ENCODE measurements around the gene ZNF846. TPM values are rescaled to one million over a fixed set of nuclear protein-coding genes. Genes with fewer than 3 reads are reported as not detected.
"Not testable (repeated sequence)": the region's sequence is repeated elsewhere in the genome, so short reads cannot be mapped to it uniquely, and the experiment has no call there.

The ZNF846 gene
- total RNA-seq, 1 experiment from 2014 or later: 3.9 TPM

- intact Hi-C loops (cut with micrococcal nuclease; ENCODE audit: unreplicated experiment): no loop called here
- Histone ChIP-seq H3K4me1 (ENCODE audit: insufficient read depth, low read length, poor library complexity, severe bottlenecking) (peaks cover 13% of the 10 kb centered on the region), H3K4me3 (ENCODE audit: low read depth, low read length, poor library complexity, severe bottlenecking) (no peak overlapping the region), H3K36me3 (ENCODE audit: insufficient read depth, low read length, poor library complexity, severe bottlenecking) (no peaks in the 10 kb centered on the region), H3K27ac (ENCODE audit: low read depth, low read length, poor library complexity, severe bottlenecking) (peak overlapping the region; percentile 26), H3K9me3 (ENCODE audit: low read depth, low read length, poor library complexity, severe bottlenecking) (peaks cover 13% of the 10 kb centered on the region), H3K27me3 (replicated peaks; ENCODE audit: insufficient read depth, low read depth, low read length, poor library complexity) (no peaks in the 10 kb centered on the region)
- DNase-seq (ENCODE audit: low spot score): peak; percentile 80
- CTCF ChIA-PET: no interaction called here
- TF ChIP-seq EZH2 (IDR thresholded peaks at IDR 0.05; ENCODE audit: borderline replicate concordance, low read depth, low read length, poor library complexity, severe bottlenecking) (no peak), CTCF (conservative IDR thresholded peaks at IDR 0.05; ENCODE audit: low read depth, low read length) (no peak)
- POLR2A ChIA-PET (ENCODE audit: low non-redundant PET): no interaction called here
- no TSS peak for BruUV-seq (replicated peaks)
These were observed 40.9 kb downstream of the ZNF846 start for GRCh38 chr19:9727644-9728043.

- POLR2A ChIA-PET (ENCODE audit: low non-redundant PET); H3K27me3 ChIP-seq (replicated peaks; ENCODE audit: insufficient read depth, low read depth, low read length, poor library complexity); BruUV-seq (replicated peaks); H3K27ac ChIP-seq (ENCODE audit: low read depth, low read length, poor library complexity, severe bottlenecking); CTCF ChIA-PET; H3K4me3 ChIP-seq (ENCODE audit: low read depth, low read length, poor library complexity, severe bottlenecking); H3K36me3 ChIP-seq (ENCODE audit: insufficient read depth, low read length, poor library complexity, severe bottlenecking); intact Hi-C loops (cut with micrococcal nuclease; ENCODE audit: unreplicated experiment); DNase-seq (ENCODE audit: low spot score): not testable (repeated sequence)
- peaks cover 25% of the 10 kb centered on the region for H3K4me1 ChIP-seq (ENCODE audit: insufficient read depth, low read length, poor library complexity, severe bottlenecking)
- peaks cover 14% of the 10 kb centered on the region for H3K9me3 ChIP-seq (ENCODE audit: low read depth, low read length, poor library complexity, severe bottlenecking)
These were observed 42.9 kb downstream of the ZNF846 start for GRCh38 chr19:9725508-9726201.

GRCh38 chr19:9724157-9724556, 44.4 kb downstream of the ZNF846 start:
- Histone ChIP-seq H3K36me3 (ENCODE audit: insufficient read depth, low read length, poor library complexity, severe bottlenecking) (no peaks in the 10 kb centered on the region), H3K4me1 (ENCODE audit: insufficient read depth, low read length, poor library complexity, severe bottlenecking) (peaks cover 30% of the 10 kb centered on the region)
- TF ChIP-seq CTCF (conservative IDR thresholded peaks at IDR 0.05; ENCODE audit: low read depth, low read length) (no peak), EZH2 (IDR thresholded peaks at IDR 0.05; ENCODE audit: borderline replicate concordance, low read depth, low read length, poor library complexity, severe bottlenecking) (no peak)

GRCh38 chr19:9721861-9722260, 46.7 kb downstream of the ZNF846 start:
- no peak for TF ChIP-seq EZH2 (IDR thresholded peaks at IDR 0.05; ENCODE audit: borderline replicate concordance, low read depth, low read length, poor library complexity, severe bottlenecking)
- TF ChIP-seq CTCF (conservative IDR thresholded peaks at IDR 0.05; ENCODE audit: low read depth, low read length): no peak
- H3K4me3 ChIP-seq (ENCODE audit: low read depth, low read length, poor library complexity, severe bottlenecking): no peak overlapping the region
- CTCF ChIA-PET: no interaction called here
- no peaks in the 10 kb centered on the region for H3K27me3 ChIP-seq (replicated peaks; ENCODE audit: insufficient read depth, low read depth, low read length, poor library complexity)
- DNase-seq (ENCODE audit: low spot score): peak; percentile 81
- intact Hi-C loops (cut with micrococcal nuclease; ENCODE audit: unreplicated experiment): no loop called here
- POLR2A ChIA-PET (ENCODE audit: low non-redundant PET): no interaction called here
- BruUV-seq (replicated peaks): no TSS peak
- peak overlapping the region; percentile 34 for H3K27ac ChIP-seq (ENCODE audit: low read depth, low read length, poor library complexity, severe bottlenecking)
- H3K9me3 ChIP-seq (ENCODE audit: low read depth, low read length, poor library complexity, severe bottlenecking): peaks cover 14% of the 10 kb centered on the region
- H3K4me1 ChIP-seq (ENCODE audit: insufficient read depth, low read length, poor library complexity, severe bottlenecking): peaks cover 17% of the 10 kb centered on the region
- no peaks in the 10 kb centered on the region for H3K36me3 ChIP-seq (ENCODE audit: insufficient read depth, low read length, poor library complexity, severe bottlenecking)

More at GRCh38 chr19:9724157-9724556, 44.4 kb downstream of the ZNF846 start:
- Histone ChIP-seq H3K9me3 (ENCODE audit: low read depth, low read length, poor library complexity, severe bottlenecking) (peaks cover 14% of the 10 kb centered on the region), H3K27ac (ENCODE audit: low read depth, low read length, poor library complexity, severe bottlenecking) (no peak overlapping the region), H3K27me3 (replicated peaks; ENCODE audit: insufficient read depth, low read depth, low read length, poor library complexity) (no peaks in the 10 kb centered on the region), H3K4me3 (ENCODE audit: low read depth, low read length, poor library complexity, severe bottlenecking) (no peak overlapping the region)
- no TSS peak for BruUV-seq (replicated peaks)
- ChIA-PET POLR2A (ENCODE audit: low non-redundant PET) (no interaction called here), CTCF (no interaction called here)
- intact Hi-C loops (cut with micrococcal nuclease; ENCODE audit: unreplicated experiment): no loop called here
- DNase-seq (ENCODE audit: low spot score): no peak

All from A673 (cell line).